BLaER1 treated with 17β-estradiol and CSF1 and Interleukin-3, amounts not matched to agents 10 nM and 100 nM (cell line): ENCODE results near the gene MLPH.
A peak's percentile ranks its signal among the peaks of the same experiment; 100 is the strongest.

Experiments
- H3K27ac ChIP-seq, 11 experiments: shearing (Covaris generic); formaldehyde crosslinking; 2 replicates each; pipeline ENCODE4 v1.8.1; 2022
- H3K27me3 ChIP-seq, 11 experiments: shearing (Covaris generic); formaldehyde crosslinking; 2 replicates each; pipeline ENCODE4 v1.8.1; 2022
- H3K36me3 ChIP-seq, 11 experiments: shearing (Covaris generic); formaldehyde crosslinking; 2 replicates each; pipeline ENCODE4 v1.8.1; 2022
- H3K4me1 ChIP-seq, 10 experiments: shearing (Covaris generic); formaldehyde crosslinking; 2 replicates each; pipeline ENCODE4 v1.8.1; 2022
- H3K4me2 ChIP-seq, 11 experiments: shearing (Covaris generic); formaldehyde crosslinking; 2 replicates each; pipeline ENCODE4 v1.8.1; 2022
- H3K4me3 ChIP-seq, 10 experiments: shearing (Covaris generic); formaldehyde crosslinking; 2 replicates each; pipeline ENCODE4 v1.8.1; 2022
- H3K9ac ChIP-seq, 11 experiments: shearing (Covaris generic); formaldehyde crosslinking; 2 replicates each; pipeline ENCODE4 v1.8.1; 2022
- H3K9me3 ChIP-seq, 11 experiments: shearing (Covaris generic); formaldehyde crosslinking; replicated peaks in 1 of 11; 2 replicates each; pipeline ENCODE4 v1.8.1; 2022
- H4K20me1 ChIP-seq, 11 experiments: shearing (Covaris generic); formaldehyde crosslinking; 2 replicates each; pipeline ENCODE4 v1.8.1; 2022
- Cebpa-rat ChIP-seq, 11 experiments: shearing (Covaris generic); IDR thresholded peaks; 2 replicates each; pipeline ENCODE4 v1.8.1; 2022

MLPH gene

GRCh38 chr2:237505188-237505939 is 18.3 kb downstream of the MLPH start:
- peaks cover 6 to 28% (median 20%) of the 10 kb centered on the region in 11 experiments; a peak in 18 of 22 replicates for H3K27me3 ChIP-seq
- TF ChIP-seq Cebpa-rat (IDR thresholded peaks at IDR 0.05) = no peak
- no peak overlapping the region for H3K9ac ChIP-seq
- no peak overlapping the region for H3K27ac ChIP-seq
- no peaks in the 10 kb centered on the region for H4K20me1 ChIP-seq
- peaks cover 7 to 33% (median 18%) of the 10 kb centered on the region in 10 experiments for H3K4me1 ChIP-seq
- no peaks in the 10 kb centered on the region for H3K36me3 ChIP-seq
- H3K9me3 ChIP-seq = peaks cover 0 to 18% (median 7%) of the 10 kb centered on the region in 11 experiments; a peak in 12 of 22 replicates
- peak overlapping the region in 4 of 11 experiments; percentile 0 to 43 (median 36); a peak in 7 of 22 replicates for H3K4me2 ChIP-seq
- no peak overlapping the region for H3K4me3 ChIP-seq

GRCh38 chr2:237507512-237507911 is 20.5 kb downstream of the MLPH start:
- Histone ChIP-seq H3K4me2 (no peak overlapping the region), H3K27ac (no peak overlapping the region), H3K27me3 (peaks cover 6 to 28% (median 20%) of the 10 kb centered on the region in 11 experiments; a peak in 18 of 22 replicates), H3K4me3 (no peak overlapping the region), H3K36me3 (no peaks in the 10 kb centered on the region), H4K20me1 (no peaks in the 10 kb centered on the region), H3K9ac (no peak overlapping the region), H3K9me3 (peaks cover 0 to 18% (median 7%) of the 10 kb centered on the region in 11 experiments; a peak in 12 of 22 replicates), H3K4me1 (peaks cover 0 to 14% (median 7%) of the 10 kb centered on the region in 10 experiments; a peak in 12 of 20 replicates)
- TF ChIP-seq Cebpa-rat (IDR thresholded peaks at IDR 0.05) = no peak

- H3K4me2 ChIP-seq = peak overlapping the region in 1 of 11 experiments; percentile 25; a peak in 2 of 22 replicates
These were observed 21.3 kb downstream of the MLPH start for GRCh38 chr2:237508361-237508760.

GRCh38 chr2:237509151-237509550 is 22.1 kb downstream of the MLPH start:
- Histone ChIP-seq H3K27ac (no peak overlapping the region), H3K9me3 (peaks cover 0 to 18% (median 7%) of the 10 kb centered on the region in 11 experiments; a peak in 12 of 22 replicates), H3K36me3 (no peaks in the 10 kb centered on the region), H3K4me2 (0 out of 22 replicates have a peak overlapping the region, but pooled peaks of 1 of the 11 experiments have one; percentile 25), H3K27me3 (peaks cover 6 to 28% (median 20%) of the 10 kb centered on the region in 11 experiments; a peak in 18 of 22 replicates), H3K4me3 (no peak overlapping the region), H3K4me1 (peaks cover 0 to 20% (median 15%) of the 10 kb centered on the region in 10 experiments; a peak in 19 of 20 replicates), H3K9ac (no peak overlapping the region), H4K20me1 (no peaks in the 10 kb centered on the region)
- TF ChIP-seq Cebpa-rat (IDR thresholded peaks at IDR 0.05) = no peak

More at GRCh38 chr2:237508361-237508760, 21.3 kb downstream of the MLPH start:
- no peak overlapping the region for H3K4me3 ChIP-seq
- H3K27ac ChIP-seq = no peak overlapping the region
- H4K20me1 ChIP-seq = no peaks in the 10 kb centered on the region
- peaks cover 3 to 17% (median 7%) of the 10 kb centered on the region in 10 experiments for H3K4me1 ChIP-seq
- no peak overlapping the region for H3K9ac ChIP-seq
- no peaks in the 10 kb centered on the region for H3K36me3 ChIP-seq
- TF ChIP-seq Cebpa-rat (IDR thresholded peaks at IDR 0.05) = no peak
- H3K9me3 ChIP-seq = peaks cover 0 to 18% (median 7%) of the 10 kb centered on the region in 11 experiments; a peak in 12 of 22 replicates
- peaks cover 6 to 28% (median 20%) of the 10 kb centered on the region in 11 experiments; a peak in 18 of 22 replicates for H3K27me3 ChIP-seq

GRCh38 chr2:237509905-237510304 is 22.9 kb downstream of the MLPH start:
- TF ChIP-seq Cebpa-rat (IDR thresholded peaks at IDR 0.05) = no peak
- Histone ChIP-seq H3K4me1 (peaks cover 4 to 27% (median 22%) of the 10 kb centered on the region in 10 experiments), H3K4me2 (no peak overlapping the region), H3K27ac (no peak overlapping the region), H3K27me3 (peaks cover 6 to 28% (median 20%) of the 10 kb centered on the region in 11 experiments; a peak in 18 of 22 replicates), H3K4me3 (no peak overlapping the region), H3K9ac (no peak overlapping the region), H3K36me3 (no peaks in the 10 kb centered on the region), H3K9me3 (peaks cover 0 to 18% (median 7%) of the 10 kb centered on the region in 11 experiments; a peak in 12 of 22 replicates), H4K20me1 (no peaks in the 10 kb centered on the region)

GRCh38 chr2:237510502-237511217 is 23.6 kb downstream of the MLPH start:
- no peak for TF ChIP-seq Cebpa-rat (IDR thresholded peaks at IDR 0.05)
- Histone ChIP-seq H3K27me3 (peaks cover 6 to 28% (median 20%) of the 10 kb centered on the region in 11 experiments; a peak in 18 of 22 replicates), H3K9me3 (peaks cover 0 to 16% (median 7%) of the 10 kb centered on the region in 11 experiments; a peak in 12 of 22 replicates), H4K20me1 (no peaks in the 10 kb centered on the region), H3K4me3 (no peak overlapping the region), H3K9ac (no peak overlapping the region), H3K4me2 (no peak overlapping the region), H3K27ac (no peak overlapping the region), H3K4me1 (peaks cover 11 to 31% (median 28%) of the 10 kb centered on the region in 10 experiments), H3K36me3 (no peaks in the 10 kb centered on the region)

GRCh38 chr2:237511433-237511832 is 24.4 kb downstream of the MLPH start:
- Histone ChIP-seq H3K27me3 (peaks cover 6 to 26% (median 20%) of the 10 kb centered on the region in 11 experiments; a peak in 18 of 22 replicates), H3K9me3 (peaks cover 0 to 10% (median 4%) of the 10 kb centered on the region in 11 experiments; a peak in 11 of 22 replicates), H4K20me1 (no peaks in the 10 kb centered on the region), H3K36me3 (no peaks in the 10 kb centered on the region), H3K4me2 (no peak overlapping the region), H3K4me1 (peaks cover 15 to 37% (median 36%) of the 10 kb centered on the region in 10 experiments), H3K9ac (0 out of 22 replicates have a peak overlapping the region, but pooled peaks of 1 of the 11 experiments have one; percentile 21), H3K27ac (no peak overlapping the region), H3K4me3 (no peak overlapping the region)
- no peak for TF ChIP-seq Cebpa-rat (IDR thresholded peaks at IDR 0.05)

GRCh38 chr2:237511885-237512405 is 24.9 kb downstream of the MLPH start:
- H3K27ac ChIP-seq = no peak overlapping the region
- no peaks in the 10 kb centered on the region for H3K36me3 ChIP-seq
- H3K4me3 ChIP-seq = no peak overlapping the region
- H4K20me1 ChIP-seq = no peaks in the 10 kb centered on the region
- no peak for TF ChIP-seq Cebpa-rat (IDR thresholded peaks at IDR 0.05)
- H3K9me3 ChIP-seq = peaks cover 0 to 5% (median 0%) of the 10 kb centered on the region in 11 experiments; a peak in 7 of 22 replicates
- peaks cover 6 to 22% (median 18%) of the 10 kb centered on the region in 11 experiments; a peak in 18 of 22 replicates for H3K27me3 ChIP-seq
- H3K9ac ChIP-seq = peak overlapping the region in 1 of 11 experiments; percentile 21; a peak in 2 of 22 replicates
- peaks cover 15 to 37% (median 36%) of the 10 kb centered on the region in 10 experiments for H3K4me1 ChIP-seq
- no peak overlapping the region for H3K4me2 ChIP-seq
